Measurements from ENCODE around the gene GNAT3.

Gene GNAT3

GRCh38 chr7:80417211-80417793, 94.6 kb downstream of the GNAT3 start:
- no peak for DNase-seq (ENCODE audit: low spot score)

GRCh38 chr7:80415522-80415921, 96.3 kb downstream of the GNAT3 start:
- no peak for DNase-seq (ENCODE audit: low spot score)

GRCh38 chr7:80415114-80415513, 96.8 kb downstream of the GNAT3 start:
- no peak for DNase-seq (ENCODE audit: low spot score)

GRCh38 chr7:80414331-80414730, 97.5 kb downstream of the GNAT3 start:
- DNase-seq (ENCODE audit: low spot score): no peak

GRCh38 chr7:80413383-80413945, 98.4 kb downstream of the GNAT3 start:
- DNase-seq (ENCODE audit: low spot score): no peak

GRCh38 chr7:80412842-80413241, 99.0 kb downstream of the GNAT3 start:
- DNase-seq (ENCODE audit: low spot score): no peak

- no peak for DNase-seq (ENCODE audit: low spot score)
These were observed 100.2 kb downstream of the GNAT3 start for GRCh38 chr7:80411621-80412020.

GRCh38 chr7:80410081-80410480, 101.8 kb downstream of the GNAT3 start:
- peak; percentile 14 for DNase-seq (ENCODE audit: low spot score)

Data from AG08396 (cell line).